HT1080 (cell line): ENCODE measurements around the gene MSI2. TPM values are rescaled to one million over a fixed set of nuclear protein-coding genes. Genes with fewer than 3 reads are reported as not detected.

Experiments
- DNase-seq: peaks from one replicate; pipeline ENCODE4 v3.0.0-alpha.2; 2015; ENCODE audit warnings: low read depth
- total RNA-seq: library from RNA; depleted of rRNA; stranded (reverse); fragments of >200 nt; shearing (Covaris generic); gene quantifications from 2 replicates; pipeline ENCODE4 v1.2.3, GENCODE V29; 2014

MSI2 gene
- total RNA-seq, 1 experiment from 2014 or later = 33.0 TPM

GRCh38 chr17:57566721-57567120 lies 310.4 kb downstream of the MSI2 start:
- no peak for DNase-seq

- DNase-seq = no peak
Observed at GRCh38 chr17:57567251-57567650, 310.9 kb downstream of the MSI2 start.

DNA sequence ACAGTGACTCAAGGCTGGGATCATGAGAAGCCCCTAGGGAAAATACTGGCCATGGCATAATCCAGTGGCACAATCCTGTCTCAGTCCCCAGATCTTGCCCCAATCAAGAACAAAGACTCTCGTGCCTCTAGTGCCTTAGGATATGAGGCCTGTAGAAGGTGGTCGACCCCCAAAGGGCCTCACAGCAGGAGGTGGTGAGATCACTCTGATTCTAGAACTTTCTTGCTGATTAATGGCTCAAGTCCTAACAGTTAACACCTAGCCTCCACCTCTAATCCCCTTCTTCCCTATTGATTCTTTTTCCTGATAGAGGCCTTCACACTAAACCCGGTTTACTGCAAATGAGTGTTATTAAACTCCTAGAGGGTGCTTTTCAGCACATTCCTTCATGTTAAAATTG lies 312.0 kb downstream of the MSI2 start:
- DNase-seq = no peak

DNA sequence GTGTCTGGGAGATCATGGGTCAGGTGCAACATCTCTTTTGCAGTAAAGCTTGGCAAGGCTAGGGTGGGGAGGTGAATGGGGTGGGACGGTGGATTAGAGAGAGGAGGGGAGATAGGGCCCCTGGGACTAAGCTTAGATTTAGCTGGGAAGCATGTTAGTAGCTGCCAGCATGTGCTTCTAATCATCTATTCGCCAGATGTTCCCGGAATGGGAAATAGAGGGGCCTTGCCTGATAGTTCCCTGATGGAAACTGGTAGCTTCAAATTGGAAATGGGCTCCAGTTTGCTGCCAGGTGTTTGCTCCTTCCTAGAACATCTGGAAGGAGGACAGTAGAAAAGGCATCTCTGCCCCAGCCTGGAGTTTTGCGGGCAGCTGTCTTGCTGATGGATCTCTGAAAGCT lies 312.7 kb downstream of the MSI2 start:
- DNase-seq = no peak

DNA sequence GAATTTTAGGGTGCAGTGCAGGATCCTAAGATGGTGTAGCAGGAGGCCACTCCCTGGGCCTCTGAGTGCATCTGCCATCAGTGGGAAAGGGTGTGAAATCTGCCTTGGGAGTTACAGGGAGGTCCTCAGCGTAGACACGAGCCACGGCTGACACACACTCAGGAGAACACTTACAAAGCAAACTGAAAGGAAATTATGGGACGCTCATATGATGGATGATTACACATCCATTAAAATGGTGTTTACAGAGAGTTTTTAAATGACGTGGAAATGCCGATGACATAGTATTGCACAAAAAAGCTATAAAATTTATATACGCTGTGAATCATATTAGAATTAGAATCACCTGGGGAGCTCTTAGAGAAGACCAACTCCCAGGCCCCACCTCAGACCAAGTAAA lies 313.5 kb downstream of the MSI2 start:
- no peak for DNase-seq

GRCh38 chr17:57570724-57571344 lies 314.5 kb downstream of the MSI2 start:
- DNase-seq = no peak

GRCh38 chr17:57572062-57572461 lies 315.7 kb downstream of the MSI2 start:
- DNase-seq = no peak

DNA sequence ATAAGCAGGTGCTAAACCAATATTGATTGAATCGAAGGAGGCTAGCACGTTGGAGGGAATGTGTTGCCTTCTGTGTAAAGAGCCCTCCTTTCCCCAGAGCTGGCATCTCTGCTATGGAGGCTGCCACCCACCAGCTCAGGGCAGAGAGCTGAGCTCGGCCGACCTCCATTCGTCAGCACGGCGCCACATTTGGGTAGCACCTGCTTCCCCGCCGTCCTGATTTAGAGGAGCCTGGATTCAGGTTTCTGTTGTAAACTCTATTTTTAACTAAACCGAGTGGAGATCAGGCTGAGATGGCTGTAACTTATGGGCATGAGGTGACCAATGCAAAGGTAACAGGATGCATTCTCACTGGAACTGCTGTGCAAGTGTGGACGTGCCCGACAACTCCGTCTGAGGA lies 316.3 kb downstream of the MSI2 start:
- no peak for DNase-seq

DNA sequence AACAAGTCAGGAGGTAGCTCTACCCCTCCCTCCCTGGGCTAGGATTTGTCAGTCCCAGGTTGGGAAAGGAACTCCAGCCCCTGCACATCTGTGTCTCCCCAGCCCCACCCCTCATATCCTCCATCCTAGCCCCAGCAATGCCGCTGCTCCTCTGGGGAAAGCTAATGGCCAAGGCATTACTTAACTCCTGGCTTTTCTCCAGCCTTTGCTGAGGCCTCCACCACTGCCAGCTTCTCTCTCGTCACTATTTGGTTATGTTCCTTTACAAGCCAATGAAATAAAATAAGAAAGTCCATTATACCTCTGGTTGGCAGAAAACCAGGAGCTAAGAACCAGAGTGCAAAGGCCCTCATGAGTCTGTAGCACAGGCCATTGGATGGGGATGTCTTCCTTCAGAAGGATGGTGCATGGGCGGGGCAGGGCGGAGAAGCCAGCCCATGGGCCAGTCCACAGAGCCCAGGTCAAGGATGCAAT lies 317.8 kb downstream of the MSI2 start:
- DNase-seq = no peak

DNA sequence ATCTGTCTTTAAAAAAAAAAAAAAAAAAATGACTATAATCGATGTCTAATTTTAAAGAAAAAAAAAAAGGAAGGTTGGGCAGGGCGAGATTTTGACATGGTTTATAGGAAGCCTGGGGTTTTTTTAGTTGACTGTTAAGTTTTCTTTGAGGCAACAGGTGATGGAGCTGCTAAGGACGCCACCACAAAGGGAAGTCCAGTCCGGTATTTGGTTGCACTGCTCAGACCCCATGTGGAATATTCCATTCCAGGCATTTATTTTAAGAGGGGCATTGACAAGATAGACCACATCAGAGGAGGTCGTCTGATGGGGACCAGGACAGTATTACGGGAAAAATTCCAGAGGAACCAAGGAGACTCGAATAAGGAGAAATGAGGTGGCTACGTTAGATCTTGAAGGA lies 320.4 kb downstream of the MSI2 start:
- DNase-seq = no peak

DNA sequence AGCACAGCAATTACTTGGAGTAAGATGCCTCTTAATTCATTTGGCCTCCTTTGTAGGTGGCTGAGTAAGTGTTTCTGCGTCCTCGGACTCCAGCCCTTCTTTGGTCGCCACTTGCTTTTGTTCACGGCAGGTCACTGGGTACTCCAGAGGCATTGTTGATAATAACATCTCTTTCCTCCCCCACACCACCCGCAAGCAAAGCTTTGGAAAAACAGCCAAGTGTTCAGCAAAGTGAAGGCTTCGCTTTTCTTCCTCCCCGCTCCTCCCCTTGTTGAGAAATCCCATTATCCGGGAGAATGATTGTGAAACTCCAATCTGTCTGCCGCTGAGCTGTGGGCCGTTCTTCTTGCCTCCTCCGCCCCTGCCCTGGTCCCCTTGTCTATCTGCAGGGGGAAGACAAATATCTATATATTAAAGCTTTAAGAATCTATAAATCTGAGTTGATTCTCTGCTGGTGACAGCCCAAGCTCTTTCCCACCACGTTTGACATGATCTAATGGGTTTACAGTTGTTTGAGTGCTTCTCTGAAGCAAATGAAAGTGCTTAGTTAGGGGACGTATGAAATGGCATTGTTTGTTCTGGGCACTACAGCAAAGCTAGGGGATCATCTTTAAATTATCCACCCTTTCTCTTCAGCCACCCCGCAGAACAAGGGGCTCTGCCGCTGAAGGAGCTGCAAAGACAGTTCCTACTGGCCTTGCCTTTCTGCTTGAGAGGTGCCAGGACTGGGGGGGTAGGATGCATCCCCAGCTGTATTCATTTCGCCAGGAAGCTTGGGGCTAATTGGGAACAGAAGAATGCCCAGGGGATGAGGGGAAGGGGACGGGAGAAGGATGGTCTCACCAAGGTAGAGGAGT lies 321.7 kb downstream of the MSI2 start:
- DNase-seq = no peak

GRCh38 chr17:57578608-57579225 lies 322.4 kb downstream of the MSI2 start:
- no peak for DNase-seq

DNA sequence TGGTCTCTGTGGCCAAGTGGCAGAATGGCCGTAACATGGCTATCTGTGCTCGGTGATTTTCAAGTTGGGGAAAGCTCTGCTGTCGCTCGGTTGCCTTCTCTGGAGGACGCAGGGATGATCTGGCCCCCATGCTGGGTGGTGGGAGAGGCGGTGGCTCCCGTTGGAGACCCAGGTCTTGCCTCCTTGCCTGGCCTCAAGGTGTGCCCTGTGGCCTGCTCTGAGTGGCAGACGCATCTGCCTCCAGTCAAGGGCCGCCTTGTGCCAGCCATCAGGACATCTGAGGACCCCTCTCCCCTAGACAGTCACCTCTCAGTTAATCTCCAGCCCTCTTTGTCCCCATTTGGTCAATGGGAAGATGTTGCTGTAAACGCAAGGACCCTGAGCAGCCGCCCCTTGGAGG lies 322.9 kb downstream of the MSI2 start:
- no peak for DNase-seq

GRCh38 chr17:57580055-57580739 lies 323.9 kb downstream of the MSI2 start:
- DNase-seq = no peak

DNA sequence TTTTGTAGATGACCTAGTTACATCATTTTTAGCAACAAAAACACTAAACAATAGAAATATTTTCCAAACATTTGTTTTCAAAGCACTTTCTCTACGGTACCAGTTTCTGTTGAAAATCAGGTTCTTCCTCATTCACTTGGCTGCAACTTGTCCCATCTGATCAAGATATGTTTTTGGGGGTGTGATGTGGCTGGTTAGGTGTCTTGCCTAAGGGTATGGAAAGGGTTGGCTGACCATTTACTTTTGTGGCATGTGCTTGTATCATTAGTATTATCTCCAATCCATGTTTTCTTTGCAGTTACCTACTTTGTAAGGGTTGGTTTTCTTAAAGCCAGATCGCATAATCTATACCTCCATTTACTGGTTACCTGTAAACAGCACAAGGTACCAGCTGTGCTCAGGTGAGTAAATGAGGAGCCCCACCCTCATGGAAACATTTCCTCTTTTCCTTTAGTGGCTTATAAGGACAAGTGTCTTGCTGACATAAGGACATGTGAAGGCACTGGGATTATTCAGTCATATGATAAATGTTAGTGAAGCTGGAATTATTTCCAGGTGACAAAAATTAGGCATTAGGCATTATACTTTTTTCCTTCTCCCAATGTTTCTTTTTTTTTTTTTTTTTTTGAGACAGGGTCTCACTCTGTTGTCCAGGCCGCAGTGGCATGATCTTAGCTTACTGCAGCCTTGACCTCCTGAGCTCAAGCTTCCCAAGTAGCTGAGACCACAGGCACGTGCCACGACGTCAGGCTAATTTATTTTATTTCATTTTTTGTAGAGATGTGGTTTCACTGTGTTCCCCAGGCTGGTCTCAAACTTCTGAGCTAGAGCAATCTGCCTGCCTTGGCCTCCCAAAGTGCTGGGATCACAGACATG lies 326.8 kb downstream of the MSI2 start:
- DNase-seq = no peak

- DNase-seq = no peak
Observed at GRCh38 chr17:57584050-57584551, 327.8 kb downstream of the MSI2 start.

- no peak for DNase-seq
Observed at GRCh38 chr17:57585341-57586195, 329.2 kb downstream of the MSI2 start.

- DNase-seq = no peak
Observed at GRCh38 chr17:57586196-57586740, 329.9 kb downstream of the MSI2 start.

DNA sequence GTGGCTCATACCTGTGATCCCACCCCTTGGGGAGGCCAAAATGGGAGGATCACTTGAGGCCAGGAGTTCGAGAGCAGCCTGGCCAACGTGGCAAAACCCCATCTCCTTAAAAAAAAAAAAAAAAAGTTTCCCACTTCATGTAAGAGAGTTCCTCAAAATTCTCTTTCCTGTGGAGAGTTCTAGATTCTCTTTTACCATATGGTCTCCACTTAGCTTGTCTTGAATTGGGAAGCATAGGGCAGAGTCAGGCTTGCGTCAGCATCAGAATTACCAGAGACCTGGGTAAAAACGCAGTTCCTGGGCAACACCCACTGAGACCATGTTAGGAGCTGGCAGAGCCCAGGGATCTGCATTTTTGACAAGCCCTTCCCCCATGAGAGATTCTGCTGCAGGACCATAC lies 330.4 kb downstream of the MSI2 start:
- DNase-seq = no peak
